GM23338 (cell line): ENCODE measurements around the gene OR52E5. TPM values are rescaled to one million over a fixed set of nuclear protein-coding genes. Genes with fewer than 3 reads are reported as not detected.

Experiments used
- ATAC-seq: fragments of 200-7000 bp; cut with Tn5 transposase; 3 replicates; pipeline ENCODE4 v1.9.1; 2020
- DNase-seq: peaks from one replicate; pipeline ENCODE4 v3.0.0-alpha.2; 2015; ENCODE audit warnings: low spot score
- H2AFZ ChIP-seq: fragments of 200-600 bp; sonication (generic); 2 replicates; pipeline ENCODE4 v1.8.0; 2016; ENCODE audit warnings: antibody characterized with exemption, mild to moderate bottlenecking, moderate library complexity
- H3F3A ChIP-seq: fragments of 200-600 bp; sonication (generic); replicated peaks from 2 replicates; pipeline ENCODE4 v1.8.0; 2017; ENCODE audit warnings: antibody characterized with exemption, mixed run types, low read depth
- H3K27ac ChIP-seq: fragments of 200-600 bp; sonication (generic); 2 replicates; pipeline ENCODE4 v1.6.1; 2016; ENCODE audit warnings: low read depth
- H3K27me3 ChIP-seq: fragments of 200-600 bp; sonication (generic); 2 replicates; pipeline ENCODE4 v1.8.0; 2016; ENCODE audit warnings: mild to moderate bottlenecking, mixed run types, moderate library complexity; ENCODE audit not compliant: insufficient read depth
- H3K36me3 ChIP-seq: fragments of 200-600 bp; sonication (generic); 2 replicates; pipeline ENCODE4 v1.8.0; 2016; ENCODE audit warnings: mild to moderate bottlenecking; ENCODE audit not compliant: insufficient read depth
- H3K4me1 ChIP-seq: fragments of 200-600 bp; sonication (generic); 2 replicates; pipeline ENCODE4 v1.8.0; 2016; ENCODE audit warnings: mild to moderate bottlenecking, moderate library complexity; ENCODE audit not compliant: insufficient read depth
- H3K4me2 ChIP-seq: fragments of 200-600 bp; sonication (generic); 2 replicates; pipeline ENCODE4 v1.7.1; 2017; ENCODE audit warnings: mixed run types
- H3K4me3 ChIP-seq: fragments of 200-600 bp; sonication (generic); 2 replicates; pipeline ENCODE4 v1.6.1; 2016; ENCODE audit warnings: mixed run types
- H3K79me2 ChIP-seq: fragments of 200-600 bp; sonication (generic); replicated peaks from 2 replicates; pipeline ENCODE4 v1.8.0; 2017; ENCODE audit warnings: mild to moderate bottlenecking; ENCODE audit not compliant: insufficient read depth
- H3K9me2 ChIP-seq: fragments of 200-600 bp; sonication (generic); 2 replicates; pipeline ENCODE4 v1.8.0; 2017; ENCODE audit not compliant: insufficient read depth
- H4K20me1 ChIP-seq: fragments of 200-600 bp; sonication (generic); replicated peaks from 2 replicates; pipeline ENCODE4 v1.8.0; 2017; ENCODE audit warnings: mild to moderate bottlenecking; ENCODE audit not compliant: insufficient read depth
- H3K27ac Mint-ChIP-seq: 2 replicates; pipeline ENCODE4 v1.8.0; 2020; ENCODE audit warnings: inconsistent platforms, mild to moderate bottlenecking, moderate library complexity, mixed read lengths
- H3K27me3 Mint-ChIP-seq: 3 replicates; pipeline ENCODE4 v1.8.0; 2022; ENCODE audit warnings: low read depth, mild to moderate bottlenecking, moderate library complexity, mixed read lengths, inconsistent platforms; ENCODE audit not compliant: insufficient read depth, poor library complexity
- H3K36me3 Mint-ChIP-seq: 3 replicates; pipeline ENCODE4 v1.8.0; 2021; ENCODE audit warnings: low read depth, mild to moderate bottlenecking, inconsistent platforms, moderate library complexity, mixed read lengths
- H3K4me1 Mint-ChIP-seq: 3 replicates; pipeline ENCODE4 v1.8.0; 2020; ENCODE audit warnings: mild to moderate bottlenecking, inconsistent platforms, mixed read lengths
- H3K4me3 Mint-ChIP-seq: 3 replicates; pipeline ENCODE4 v1.8.0; 2021; ENCODE audit warnings: moderate library complexity, mild to moderate bottlenecking, inconsistent platforms, mixed read lengths
- H3K9me3 Mint-ChIP-seq: 3 replicates; pipeline ENCODE4 v1.8.0; 2020; ENCODE audit warnings: moderate library complexity, mild to moderate bottlenecking, inconsistent platforms, mixed read lengths
- CREB1 ChIP-seq: fragments of 250-450 bp; sonication (Bioruptor Pico); IDR thresholded peaks from 2 replicates; pipeline ENCODE4 v1.5.0; 2020; ENCODE audit warnings: low read depth, mild to moderate bottlenecking, moderate library complexity
- EZH2 ChIP-seq: fragments of 200-600 bp; sonication (generic); IDR thresholded peaks from one replicate; pipeline ENCODE4 v1.8.0; 2017; ENCODE audit warnings: antibody characterized with exemption, mild to moderate bottlenecking, low read depth; ENCODE audit not compliant: unreplicated experiment
- EZH2phosphoT487 ChIP-seq: fragments of 200-600 bp; sonication (generic); IDR thresholded peaks from one replicate; pipeline ENCODE4 v1.8.1; 2018; ENCODE audit warnings: antibody characterized with exemption; ENCODE audit not compliant: unreplicated experiment
- JUNB ChIP-seq: IDR thresholded peaks from one replicate; pipeline ENCODE4 v1.6.1; 2016; ENCODE audit warnings: antibody characterized with exemption; ENCODE audit not compliant: unreplicated experiment
- NANOG ChIP-seq: IDR thresholded peaks from 2 replicates; pipeline ENCODE4 v1.6.1; 2016; ENCODE audit warnings: antibody characterized with exemption, borderline replicate concordance
- POLR2AphosphoS5 ChIP-seq: IDR thresholded peaks from 2 replicates; pipeline ENCODE4 v1.6.1; 2016; ENCODE audit warnings: antibody characterized with exemption, low read depth
- STAT1 ChIP-seq: IDR thresholded peaks from one replicate; pipeline ENCODE4 v1.6.1; 2016; ENCODE audit warnings: antibody characterized with exemption; ENCODE audit not compliant: unreplicated experiment
- ZNF114 ChIP-seq: fragments of 250-450 bp; sonication (Bioruptor Pico); IDR thresholded peaks from 2 replicates; pipeline ENCODE4 v1.5.0; 2020; ENCODE audit warnings: mild to moderate bottlenecking, moderate library complexity
- polyA plus RNA-seq: library from polyadenylated mRNA; unstranded; fragments of >200 nt; fragmentation: Nextera tagmentation; extraction: Ambion mirVana; gene quantifications from 2 replicates; pipeline ENCODE4 v1.2.1, GENCODE V29; 2016
- total RNA-seq: library from RNA; depleted of rRNA; stranded (reverse); fragments of >200 nt; shearing (Covaris generic); gene quantifications from 2 replicates; pipeline ENCODE4 v1.2.3, GENCODE V29; 2014
- TF ChIP-seq, protein P1 (sequence below): IDR thresholded peaks from 2 replicates; pipeline ENCODE4 v1.6.1; 2016; ENCODE audit warnings: antibody characterized with exemption
- TF ChIP-seq, protein P2 (sequence below): IDR thresholded peaks from one replicate; pipeline ENCODE4 v1.6.1; 2018; ENCODE audit warnings: antibody characterized with exemption; ENCODE audit not compliant: unreplicated experiment
- TF ChIP-seq, protein P3 (sequence below), 2 experiments: fragments of 200-600 bp in 1 of 2; sonication (generic) in 1 of 2; conservative IDR thresholded peaks; 2 replicates each; pipeline versions ENCODE4 v1.5.1 to v1.6.1; 2016 to 2017; ENCODE audit warnings: antibody characterized with exemption in 2 of 2, low read depth in 2 of 2, mild to moderate bottlenecking in 2 of 2, moderate library complexity in 1 of 2

The OR52E5 gene
- total and polyA plus RNA-seq, 2 experiments from 2014 or later: not detected

DNA sequence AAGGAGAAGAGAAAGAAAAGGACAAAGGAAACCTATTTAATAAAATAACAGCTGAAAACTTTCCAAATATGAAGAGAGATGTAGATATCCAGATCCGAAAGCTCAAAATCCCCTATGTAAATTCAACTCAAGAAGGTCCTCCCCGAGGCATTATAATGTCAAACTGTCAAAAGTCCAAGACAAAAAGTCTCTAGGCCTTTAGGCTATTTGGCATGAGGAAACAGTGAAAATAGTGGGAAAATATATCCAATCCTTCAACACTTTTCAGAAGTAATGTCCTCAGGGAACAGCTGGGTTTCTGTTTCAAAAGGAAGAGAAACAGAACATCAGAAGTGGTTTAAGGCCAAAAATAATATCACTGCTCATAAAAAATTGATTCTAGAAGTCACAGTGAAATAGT is 14.4 kb upstream of the OR52E5 start (continued):
- TF ChIP-seq CREB1 (no peak), POLR2AphosphoS5 (no peak), EZH2 (no peak), ZNF114 (no peak), EZH2phosphoT487 (no peak)
- TF ChIP-seq, protein P1, sequence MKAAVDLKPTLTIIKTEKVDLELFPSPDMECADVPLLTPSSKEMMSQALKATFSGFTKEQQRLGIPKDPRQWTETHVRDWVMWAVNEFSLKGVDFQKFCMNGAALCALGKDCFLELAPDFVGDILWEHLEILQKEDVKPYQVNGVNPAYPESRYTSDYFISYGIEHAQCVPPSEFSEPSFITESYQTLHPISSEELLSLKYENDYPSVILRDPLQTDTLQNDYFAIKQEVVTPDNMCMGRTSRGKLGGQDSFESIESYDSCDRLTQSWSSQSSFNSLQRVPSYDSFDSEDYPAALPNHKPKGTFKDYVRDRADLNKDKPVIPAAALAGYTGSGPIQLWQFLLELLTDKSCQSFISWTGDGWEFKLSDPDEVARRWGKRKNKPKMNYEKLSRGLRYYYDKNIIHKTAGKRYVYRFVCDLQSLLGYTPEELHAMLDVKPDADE: no peak
- TF ChIP-seq, protein P2, sequence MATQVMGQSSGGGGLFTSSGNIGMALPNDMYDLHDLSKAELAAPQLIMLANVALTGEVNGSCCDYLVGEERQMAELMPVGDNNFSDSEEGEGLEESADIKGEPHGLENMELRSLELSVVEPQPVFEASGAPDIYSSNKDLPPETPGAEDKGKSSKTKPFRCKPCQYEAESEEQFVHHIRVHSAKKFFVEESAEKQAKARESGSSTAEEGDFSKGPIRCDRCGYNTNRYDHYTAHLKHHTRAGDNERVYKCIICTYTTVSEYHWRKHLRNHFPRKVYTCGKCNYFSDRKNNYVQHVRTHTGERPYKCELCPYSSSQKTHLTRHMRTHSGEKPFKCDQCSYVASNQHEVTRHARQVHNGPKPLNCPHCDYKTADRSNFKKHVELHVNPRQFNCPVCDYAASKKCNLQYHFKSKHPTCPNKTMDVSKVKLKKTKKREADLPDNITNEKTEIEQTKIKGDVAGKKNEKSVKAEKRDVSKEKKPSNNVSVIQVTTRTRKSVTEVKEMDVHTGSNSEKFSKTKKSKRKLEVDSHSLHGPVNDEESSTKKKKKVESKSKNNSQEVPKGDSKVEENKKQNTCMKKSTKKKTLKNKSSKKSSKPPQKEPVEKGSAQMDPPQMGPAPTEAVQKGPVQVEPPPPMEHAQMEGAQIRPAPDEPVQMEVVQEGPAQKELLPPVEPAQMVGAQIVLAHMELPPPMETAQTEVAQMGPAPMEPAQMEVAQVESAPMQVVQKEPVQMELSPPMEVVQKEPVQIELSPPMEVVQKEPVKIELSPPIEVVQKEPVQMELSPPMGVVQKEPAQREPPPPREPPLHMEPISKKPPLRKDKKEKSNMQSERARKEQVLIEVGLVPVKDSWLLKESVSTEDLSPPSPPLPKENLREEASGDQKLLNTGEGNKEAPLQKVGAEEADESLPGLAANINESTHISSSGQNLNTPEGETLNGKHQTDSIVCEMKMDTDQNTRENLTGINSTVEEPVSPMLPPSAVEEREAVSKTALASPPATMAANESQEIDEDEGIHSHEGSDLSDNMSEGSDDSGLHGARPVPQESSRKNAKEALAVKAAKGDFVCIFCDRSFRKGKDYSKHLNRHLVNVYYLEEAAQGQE: no peak
- TF ChIP-seq, protein P3, sequence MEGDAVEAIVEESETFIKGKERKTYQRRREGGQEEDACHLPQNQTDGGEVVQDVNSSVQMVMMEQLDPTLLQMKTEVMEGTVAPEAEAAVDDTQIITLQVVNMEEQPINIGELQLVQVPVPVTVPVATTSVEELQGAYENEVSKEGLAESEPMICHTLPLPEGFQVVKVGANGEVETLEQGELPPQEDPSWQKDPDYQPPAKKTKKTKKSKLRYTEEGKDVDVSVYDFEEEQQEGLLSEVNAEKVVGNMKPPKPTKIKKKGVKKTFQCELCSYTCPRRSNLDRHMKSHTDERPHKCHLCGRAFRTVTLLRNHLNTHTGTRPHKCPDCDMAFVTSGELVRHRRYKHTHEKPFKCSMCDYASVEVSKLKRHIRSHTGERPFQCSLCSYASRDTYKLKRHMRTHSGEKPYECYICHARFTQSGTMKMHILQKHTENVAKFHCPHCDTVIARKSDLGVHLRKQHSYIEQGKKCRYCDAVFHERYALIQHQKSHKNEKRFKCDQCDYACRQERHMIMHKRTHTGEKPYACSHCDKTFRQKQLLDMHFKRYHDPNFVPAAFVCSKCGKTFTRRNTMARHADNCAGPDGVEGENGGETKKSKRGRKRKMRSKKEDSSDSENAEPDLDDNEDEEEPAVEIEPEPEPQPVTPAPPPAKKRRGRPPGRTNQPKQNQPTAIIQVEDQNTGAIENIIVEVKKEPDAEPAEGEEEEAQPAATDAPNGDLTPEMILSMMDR (conservative IDR thresholded peaks at IDR 0.05; ENCODE audit: low read depth in 2 of 2): no peak

DNA sequence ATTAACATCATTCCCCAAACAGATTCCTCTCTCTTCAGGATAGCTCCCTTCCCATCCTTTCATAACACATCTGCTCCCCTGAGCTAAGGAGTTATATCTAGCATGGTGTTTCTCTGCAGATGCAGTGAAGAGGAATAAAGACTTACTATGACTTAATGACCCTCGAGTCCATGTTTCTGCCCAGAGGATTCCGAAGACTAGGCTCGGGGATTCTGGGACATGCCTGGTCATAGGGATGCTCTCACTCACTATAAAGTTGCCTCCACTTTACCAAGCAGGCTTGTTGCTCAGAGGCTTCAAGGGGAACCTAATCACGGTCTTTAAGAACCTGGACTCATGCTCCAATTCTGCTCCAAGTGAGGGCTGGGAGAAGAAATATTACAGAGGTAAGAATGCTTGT is 12.7 kb upstream of the OR52E5 start, which contains the start of gene OR52E4:
TSS of gene OR52E4 (plus strand) at position 301 of the 400 bp plus-strand sequence. CDS start 3,664 bp downstream, outside the sequence.
- Histone ChIP-seq H3K27ac (no peak within 1 kb of the TSS), H3K4me3 (no peak within 1 kb of the TSS), H2AFZ (no peak within 1 kb of the TSS), H3K4me1 (no peaks in the 10 kb centered on the region), H3K79me2 (no peaks in the 10 kb centered on the region), H3K4me2 (no peak within 1 kb of the TSS), H3K9me2 (no peaks in the 10 kb centered on the region; the same call in 1 of the 2 replicates), H3K36me3 (no peaks in the 10 kb centered on the region), H3F3A (no peaks in the 10 kb centered on the region), H4K20me1 (no peaks in the 10 kb centered on the region), H3K27me3 (no peaks in the 10 kb centered on the region)
- ATAC-seq: no peak
- H3K27ac Mint-ChIP-seq: no peak within 1 kb of the TSS
- no peaks in the 10 kb centered on the region for H3K27me3 Mint-ChIP-seq
- H3K36me3 Mint-ChIP-seq: no peaks in the 10 kb centered on the region
- no peaks in the 10 kb centered on the region for H3K4me1 Mint-ChIP-seq
- DNase-seq: no peak
- H3K9me3 Mint-ChIP-seq: no peaks in the 10 kb centered on the region
- no peak within 1 kb of the TSS for H3K4me3 Mint-ChIP-seq
- no peak for TF ChIP-seq EZH2phosphoT487
- TF ChIP-seq NANOG: no peak
- no peak for TF ChIP-seq JUNB
- no peak for TF ChIP-seq POLR2AphosphoS5
- TF ChIP-seq STAT1: no peak
- TF ChIP-seq, protein P2: no peak
